Gastroesophageal sphincter (tissue), 4 donors: ENCODE data around the gene ARRDC3. TPM values are rescaled to one million over a fixed set of nuclear protein-coding genes. Genes with fewer than 3 reads are reported as not detected.

Experiments used
- ATAC-seq: fragments of 150-250 bp; one replicate; pipeline ENCODE4 v1.9.1; 2016; ENCODE audit warnings: mild to moderate bottlenecking, moderate library complexity
- H3K27ac ChIP-seq, 4 donors: fragments of 200-600 bp; sonication (generic) in 3 of 4; 1 replicate in 3 of 4; 2 replicates in 1 of 4; pipeline ENCODE4 v1.5.1; 2016 to 2019
- H3K27me3 ChIP-seq: fragments of 200-600 bp; sonication (generic); one replicate; pipeline ENCODE4 v1.5.1; 2019
- H3K36me3 ChIP-seq, 2 donors: fragments of 200-600 bp; sonication (generic); one replicate each; pipeline ENCODE4 v1.5.1; 2019; ENCODE audit warnings: control low read depth in 1 of 2
- H3K4me1 ChIP-seq, 3 donors: fragments of 200-600 bp; sonication (generic); 1 replicate in 2 of 3; 2 replicates in 1 of 3; pipeline ENCODE4 v1.5.1; 2016 to 2019; ENCODE audit warnings: control low read depth in 2 of 3
- H3K4me3 ChIP-seq, 2 donors: fragments of 200-600 bp; sonication (generic); one replicate each; pipeline ENCODE4 v1.5.1; 2019; ENCODE audit warnings: mild to moderate bottlenecking in 1 of 2, moderate library complexity in 1 of 2
- H3K9me3 ChIP-seq, 3 donors: fragments of 200-600 bp; sonication (generic); one replicate each; pipeline ENCODE4 v1.5.1; 2017 to 2019; ENCODE audit warnings: control low read depth in 2 of 3
- EP300 ChIP-seq: sonication (generic); formaldehyde crosslinking; IDR thresholded peaks from one replicate; pipeline ENCODE4 v1.6.1; 2017; ENCODE audit warnings: antibody characterized with exemption, mild to moderate bottlenecking
- POLR2A ChIP-seq, 2 donors: fragments of 450-650 bp; IDR thresholded peaks; one replicate each; pipeline ENCODE4 v1.6.1; 2017; ENCODE audit warnings: antibody characterized with exemption in 2 of 2, mild to moderate bottlenecking in 2 of 2, moderate library complexity in 1 of 2
- POLR2AphosphoS5 ChIP-seq: sonication (generic); formaldehyde crosslinking; IDR thresholded peaks from one replicate; pipeline ENCODE4 v1.6.1; 2017; ENCODE audit warnings: antibody characterized with exemption
- WGBS, 2 donors: methylation state at CpG; one replicate each; pipeline ENCODE4 v1.1.5; 2018; ENCODE audit warnings: low coverage in 1 of 2; 5-methylcytosine and 5-hydroxymethylcytosine counted together
- total RNA-seq, 4 donors: library from RNA; depleted of rRNA; stranded (reverse); fragments of >200 nt; gene quantifications; one replicate each; pipeline ENCODE4 v1.1.0, GENCODE V29; 2016
- TF ChIP-seq, protein P1 (sequence below), 4 experiments: fragments of 200-600 bp in 2 of 4; fragments of 450-650 bp in 2 of 4; sonication (generic) in 1 of 4; IDR thresholded peaks; one replicate each; pipeline ENCODE4 v1.5.1; 2017 to 2019; ENCODE audit warnings: antibody characterized with exemption in 4 of 4, mild to moderate bottlenecking in 2 of 4, moderate library complexity in 2 of 4

Gene ARRDC3
- total RNA-seq, 4 donors from 2014 or later: 43.3 to 67.9 (median 56.3) TPM

DNA sequence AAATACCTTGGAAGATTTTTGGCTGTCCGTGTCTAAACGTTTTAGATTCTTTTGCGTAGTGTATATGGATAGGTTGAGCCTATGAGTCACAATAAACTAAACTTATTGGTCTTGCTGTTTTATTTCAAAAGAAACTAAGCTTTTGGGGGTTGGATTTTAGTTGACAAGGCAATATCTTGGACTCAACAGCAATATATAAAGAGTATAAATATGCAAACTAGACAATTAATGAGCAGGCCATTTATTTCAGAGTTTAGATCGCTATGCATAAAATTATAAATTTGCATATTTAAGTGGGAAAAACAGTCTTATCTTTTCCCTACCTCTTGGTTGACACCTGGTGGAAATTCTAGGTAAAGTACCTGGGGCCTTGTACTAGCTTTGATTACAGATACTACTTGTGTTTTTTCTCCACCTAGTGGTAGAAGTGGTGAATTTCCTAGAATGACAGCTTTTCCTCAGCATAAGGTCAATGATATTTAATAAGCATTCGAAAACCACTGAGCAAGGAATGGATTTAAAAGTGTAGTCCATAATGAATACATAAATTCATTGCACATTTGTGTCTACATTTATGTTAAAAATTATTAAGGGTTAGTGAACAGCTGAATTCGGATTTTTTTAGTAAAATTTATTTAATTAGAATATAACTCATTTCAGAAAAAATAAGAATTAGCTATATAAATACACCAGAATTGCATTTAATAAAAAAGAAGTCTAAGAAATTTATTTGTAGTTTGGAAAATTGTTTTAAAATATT, 1.7 kb upstream of the ARRDC3 start:
- no peak for ATAC-seq
- WGBS, 2 donors: 8 to 16% methylated on average over 6 of the region's 6 CpGs
- no peaks in the 10 kb centered on the region for H3K36me3 ChIP-seq
- H3K4me3 ChIP-seq: peak overlapping the region in 1 of 2 donors; percentile 59
- peak overlapping the region; percentile 93 to 98 (median 95) for H3K27ac ChIP-seq
- TF ChIP-seq EP300 (no peak), POLR2A (IDR thresholded peaks at IDR 0.05) (no peak), POLR2AphosphoS5 (peak; percentile 23)
- TF ChIP-seq, protein P1, sequence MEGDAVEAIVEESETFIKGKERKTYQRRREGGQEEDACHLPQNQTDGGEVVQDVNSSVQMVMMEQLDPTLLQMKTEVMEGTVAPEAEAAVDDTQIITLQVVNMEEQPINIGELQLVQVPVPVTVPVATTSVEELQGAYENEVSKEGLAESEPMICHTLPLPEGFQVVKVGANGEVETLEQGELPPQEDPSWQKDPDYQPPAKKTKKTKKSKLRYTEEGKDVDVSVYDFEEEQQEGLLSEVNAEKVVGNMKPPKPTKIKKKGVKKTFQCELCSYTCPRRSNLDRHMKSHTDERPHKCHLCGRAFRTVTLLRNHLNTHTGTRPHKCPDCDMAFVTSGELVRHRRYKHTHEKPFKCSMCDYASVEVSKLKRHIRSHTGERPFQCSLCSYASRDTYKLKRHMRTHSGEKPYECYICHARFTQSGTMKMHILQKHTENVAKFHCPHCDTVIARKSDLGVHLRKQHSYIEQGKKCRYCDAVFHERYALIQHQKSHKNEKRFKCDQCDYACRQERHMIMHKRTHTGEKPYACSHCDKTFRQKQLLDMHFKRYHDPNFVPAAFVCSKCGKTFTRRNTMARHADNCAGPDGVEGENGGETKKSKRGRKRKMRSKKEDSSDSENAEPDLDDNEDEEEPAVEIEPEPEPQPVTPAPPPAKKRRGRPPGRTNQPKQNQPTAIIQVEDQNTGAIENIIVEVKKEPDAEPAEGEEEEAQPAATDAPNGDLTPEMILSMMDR (IDR thresholded peaks at IDR 0.05): peak; percentile 94 to 100 (median 99)
- H3K27me3 ChIP-seq: no peaks in the 10 kb centered on the region
- peaks cover 6 to 11% (median 7%) of the 10 kb centered on the region in 3 donors for H3K4me1 ChIP-seq
- no peaks in the 10 kb centered on the region for H3K9me3 ChIP-seq

DNA sequence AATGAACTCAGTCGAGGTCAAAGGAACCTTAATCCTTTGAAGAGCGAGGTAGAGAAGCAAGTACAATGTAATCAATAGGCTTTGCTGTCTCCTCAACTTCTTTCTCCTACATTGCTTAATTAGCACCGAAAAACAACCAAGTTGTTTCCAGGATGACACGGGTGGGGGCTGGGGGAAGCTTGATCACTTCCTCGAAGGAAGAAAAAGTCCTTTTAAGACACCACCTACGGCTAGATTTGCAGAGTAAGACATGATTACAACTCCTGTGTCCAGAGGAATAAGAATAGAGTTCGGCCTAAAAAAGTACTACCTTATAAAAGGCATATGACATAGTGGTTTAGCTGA, 811 bp upstream of the ARRDC3 start:
- Histone ChIP-seq H3K36me3 (no peaks in the 10 kb centered on the region), H3K27ac (peak overlapping the region; percentile 93 to 98 (median 95)), H3K4me1 (peaks cover 6 to 14% (median 7%) of the 10 kb centered on the region in 3 donors), H3K9me3 (no peaks in the 10 kb centered on the region), H3K27me3 (no peaks in the 10 kb centered on the region), H3K4me3 (peak overlapping the region; percentile 55 to 59)
- WGBS, 2 donors: 1 to 4% methylated on average over 7 of the region's 7 CpGs
- TF ChIP-seq, protein P1 (IDR thresholded peaks at IDR 0.05): no peak
- TF ChIP-seq POLR2AphosphoS5 (no peak), EP300 (no peak), POLR2A (IDR thresholded peaks at IDR 0.05) (no peak)
- ATAC-seq: no peak

DNA sequence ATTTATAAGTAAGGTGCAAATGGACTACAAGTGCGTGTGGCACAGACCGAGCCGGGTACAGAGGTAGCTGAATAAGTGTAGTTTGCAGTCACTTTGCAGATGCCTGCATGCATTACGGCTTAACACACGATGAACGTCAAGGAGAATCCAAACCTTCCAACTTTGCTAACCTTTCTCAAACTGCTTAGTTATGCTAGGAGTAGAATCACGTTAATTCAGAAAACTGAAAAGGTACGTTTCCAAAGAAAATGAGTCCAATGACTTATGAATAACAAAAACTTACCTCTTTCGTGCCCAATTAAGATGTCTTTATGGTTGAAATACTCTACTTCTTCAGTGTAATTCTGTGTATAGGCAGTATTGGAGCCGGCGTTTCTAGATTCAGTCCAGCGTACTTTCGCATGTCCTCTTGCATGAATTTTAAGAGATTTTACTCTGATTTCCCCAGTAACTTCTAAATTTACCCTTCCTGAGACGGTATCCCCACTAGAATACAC, 539 bp downstream of the ARRDC3 start:
- Histone ChIP-seq H3K4me3 (peak overlapping the region; percentile 55 to 59), H3K9me3 (no peaks in the 10 kb centered on the region), H3K27ac (peak overlapping the region; percentile 93 to 98 (median 95)), H3K4me1 (peaks cover 12 to 27% (median 14%) of the 10 kb centered on the region in 3 donors), H3K36me3 (peaks cover 0 to 7% of the 10 kb centered on the region in 2 donors), H3K27me3 (no peaks in the 10 kb centered on the region)
- WGBS, 2 donors: 0 to 1% methylated on average over 14 of the region's 14 CpGs
- no peak for TF ChIP-seq EP300
- TF ChIP-seq POLR2AphosphoS5: peak; percentile 12
- ATAC-seq: no peak

DNA sequence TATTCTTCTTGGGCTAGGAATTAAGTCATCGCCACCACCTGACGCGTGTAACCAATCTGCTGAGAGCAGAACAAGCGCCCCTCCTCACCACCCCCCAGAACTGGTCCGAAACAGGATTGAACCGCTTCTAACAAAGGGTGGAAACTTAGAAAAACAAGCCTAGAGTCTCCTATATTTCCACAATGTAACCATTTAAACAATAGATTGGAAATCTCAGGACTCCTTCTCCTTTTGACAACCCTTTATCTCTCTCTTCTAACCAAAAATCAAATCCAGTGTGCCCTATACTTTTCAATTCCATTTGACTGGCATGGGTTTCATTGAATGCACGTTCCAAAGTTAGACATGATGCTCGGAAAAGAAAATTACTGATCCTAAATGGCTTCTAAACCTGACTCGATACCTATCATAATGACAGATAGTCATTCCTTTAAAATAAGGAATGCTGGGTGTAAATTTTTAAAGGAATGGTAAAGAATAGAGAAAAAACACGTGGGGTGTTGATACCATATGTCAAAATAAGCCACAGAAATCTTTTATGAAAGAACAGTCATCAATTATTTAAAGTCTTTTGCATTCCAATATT, 1.2 kb downstream of the ARRDC3 start:
- Histone ChIP-seq H3K4me1 (peaks cover 12 to 34% (median 20%) of the 10 kb centered on the region in 3 donors), H3K4me3 (peak overlapping the region; percentile 55 to 59), H3K27me3 (no peaks in the 10 kb centered on the region), H3K36me3 (peaks cover 0 to 8% of the 10 kb centered on the region in 2 donors), H3K27ac (peak overlapping the region; percentile 93 to 98 (median 95)), H3K9me3 (no peaks in the 10 kb centered on the region)
- no peak for ATAC-seq
- WGBS, 2 donors: 0 to 1% methylated on average over 9 to 10 of the region's 10 CpGs
- TF ChIP-seq POLR2AphosphoS5 (peak; percentile 8), POLR2A (IDR thresholded peaks at IDR 0.05) (no peak)

DNA sequence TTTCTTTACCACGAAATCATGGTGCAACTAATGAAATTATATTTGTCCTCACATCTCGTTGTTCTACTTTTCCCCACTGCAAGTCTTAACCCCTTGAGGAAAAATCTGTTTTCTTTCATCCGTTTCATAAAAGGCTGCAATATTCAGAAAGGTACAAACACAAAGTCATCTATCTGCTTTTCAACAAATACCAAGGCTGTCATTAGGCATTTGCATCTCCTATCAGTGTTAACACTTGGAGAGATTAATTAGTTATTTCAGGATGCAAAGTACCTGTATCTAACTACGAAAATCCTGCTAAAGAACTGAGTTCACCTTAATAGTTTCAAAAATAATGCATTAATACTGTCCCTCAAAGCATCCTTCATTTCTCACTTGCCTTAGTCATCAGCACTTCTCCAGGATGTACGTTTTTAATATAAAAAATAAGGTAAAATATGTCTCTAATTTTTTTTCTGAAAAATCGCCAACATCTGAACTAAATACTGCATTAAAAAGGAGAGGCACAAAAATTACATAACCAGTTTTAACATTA, 1.8 kb downstream of the ARRDC3 start:
- WGBS, 2 donors: 0% methylated on average over 6 of the region's 6 CpGs
- TF ChIP-seq EP300 (no peak), POLR2A (IDR thresholded peaks at IDR 0.05) (no peak), POLR2AphosphoS5 (no peak)
- TF ChIP-seq, protein P1 (IDR thresholded peaks at IDR 0.05): no peak
- Histone ChIP-seq H3K4me1 (peaks cover 12 to 40% (median 20%) of the 10 kb centered on the region in 3 donors), H3K9me3 (no peaks in the 10 kb centered on the region), H3K36me3 (peaks cover 0 to 13% of the 10 kb centered on the region in 2 donors), H3K27me3 (no peaks in the 10 kb centered on the region), H3K27ac (peak overlapping the region; percentile 93 to 98 (median 95)), H3K4me3 (peak overlapping the region; percentile 55 to 59)
- no peak for ATAC-seq
